PC-9 (cell line): ENCODE results near the gene NR6A1.

ENCODE experiments used
- EZH2 ChIP-seq: fragments of 200-600 bp; sonication (generic); IDR thresholded peaks from 2 replicates; pipeline ENCODE4 v1.8.0; 2017; ENCODE audit warnings: antibody characterized with exemption, low read depth
- TF ChIP-seq, protein P1 (sequence below): fragments of 200-600 bp; sonication (generic); conservative IDR thresholded peaks from 2 replicates; pipeline ENCODE4 v1.6.1; 2017; ENCODE audit warnings: mixed run types, antibody characterized with exemption, mild to moderate bottlenecking, moderate library complexity

DNA sequence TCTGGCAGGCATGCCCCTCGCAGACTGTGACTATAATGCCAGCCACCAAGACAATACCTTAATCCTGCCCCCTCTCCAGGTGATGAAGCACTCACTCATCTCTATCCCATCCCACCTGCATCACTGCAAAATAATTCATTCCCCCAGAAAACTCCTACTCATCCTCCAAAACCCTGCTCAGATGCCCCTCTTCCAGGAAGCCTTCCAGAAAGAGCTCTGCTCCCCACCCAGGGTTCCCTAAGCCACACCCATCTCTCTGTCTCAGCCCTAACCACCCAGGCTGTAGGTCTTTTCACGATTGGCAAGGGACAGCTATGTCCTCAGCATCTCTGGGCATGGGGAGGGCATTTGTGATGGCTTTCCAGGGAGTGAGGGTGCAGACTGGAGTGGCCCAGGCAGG lies 281.1 kb downstream of the NR6A1 start:
- TF ChIP-seq, protein P1, sequence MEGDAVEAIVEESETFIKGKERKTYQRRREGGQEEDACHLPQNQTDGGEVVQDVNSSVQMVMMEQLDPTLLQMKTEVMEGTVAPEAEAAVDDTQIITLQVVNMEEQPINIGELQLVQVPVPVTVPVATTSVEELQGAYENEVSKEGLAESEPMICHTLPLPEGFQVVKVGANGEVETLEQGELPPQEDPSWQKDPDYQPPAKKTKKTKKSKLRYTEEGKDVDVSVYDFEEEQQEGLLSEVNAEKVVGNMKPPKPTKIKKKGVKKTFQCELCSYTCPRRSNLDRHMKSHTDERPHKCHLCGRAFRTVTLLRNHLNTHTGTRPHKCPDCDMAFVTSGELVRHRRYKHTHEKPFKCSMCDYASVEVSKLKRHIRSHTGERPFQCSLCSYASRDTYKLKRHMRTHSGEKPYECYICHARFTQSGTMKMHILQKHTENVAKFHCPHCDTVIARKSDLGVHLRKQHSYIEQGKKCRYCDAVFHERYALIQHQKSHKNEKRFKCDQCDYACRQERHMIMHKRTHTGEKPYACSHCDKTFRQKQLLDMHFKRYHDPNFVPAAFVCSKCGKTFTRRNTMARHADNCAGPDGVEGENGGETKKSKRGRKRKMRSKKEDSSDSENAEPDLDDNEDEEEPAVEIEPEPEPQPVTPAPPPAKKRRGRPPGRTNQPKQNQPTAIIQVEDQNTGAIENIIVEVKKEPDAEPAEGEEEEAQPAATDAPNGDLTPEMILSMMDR, result no peak
- no peak for TF ChIP-seq EZH2
